Posterior cingulate gyrus (tissue), 11 donors: ENCODE measurements around the gene PDE10A.

Source experiments
- DNase-seq, 10 donors: peaks; one replicate each; pipeline versions ENCODE4 v3.0.0 to v3.0.0-alpha.2; 2020 to 2021; ENCODE audit warnings: mixed read lengths in 3 of 10
- intact Hi-C: fragments of 100-400 bp; cut with DNase I; formaldehyde crosslinking; loops from one replicate; pipeline ENCODE4 v1.15.1; 2023

Gene PDE10A

GRCh38 chr6:165321150-165321549 lies 341.9 kb downstream of the PDE10A start:
- DNase-seq = no peak
- intact Hi-C loops = no loop called here

- intact Hi-C loops = no loop called here
- no peak for DNase-seq
Measured at GRCh38 chr6:165317723-165318122, 345.3 kb downstream of the PDE10A start.

- intact Hi-C loops = no loop called here
- DNase-seq = peak; percentile 32 to 93 (median 58)
Measured at GRCh38 chr6:165308926-165309731, 353.9 kb downstream of the PDE10A start, which contains the start of gene C6orf118. Gene C6orf118, minus strand, starts transcription at chr6:165309605. Its CDS starts 19 bp downstream, at chr6:165309586.

GRCh38 chr6:165306955-165307354 lies 356.1 kb downstream of the PDE10A start:
- intact Hi-C loops = no loop called here
- DNase-seq = no peak

- intact Hi-C loops = no loop called here
- DNase-seq = peak in 1 of 10 donors; percentile 75
Measured at GRCh38 chr6:165301372-165302246, 361.4 kb downstream of the PDE10A start.

GRCh38 chr6:165300422-165300936 lies 362.6 kb downstream of the PDE10A start:
- no peak for DNase-seq
- intact Hi-C loops = no loop called here

GRCh38 chr6:165298875-165299274 lies 364.2 kb downstream of the PDE10A start:
- intact Hi-C loops = no loop called here
- no peak for DNase-seq

GRCh38 chr6:165298402-165298801 lies 364.6 kb downstream of the PDE10A start:
- intact Hi-C loops = no loop called here
- no peak for DNase-seq

GRCh38 chr6:165292657-165293056 lies 370.4 kb downstream of the PDE10A start:
- DNase-seq = no peak
- intact Hi-C loops = no loop called here
